GM18870 (cell line): ENCODE data around the gene ZNF394.
A peak's percentile ranks its signal among the peaks of the same experiment; 100 is the strongest.
"Not testable (repeated sequence)": the region's sequence is repeated elsewhere in the genome, so short reads cannot be mapped to it uniquely, and the experiment has no call there.

Experiments
- ATAC-seq: cut with Tn5 transposase; IDR thresholded peaks from one replicate; pipeline ENCODE4 v1.9.1; 2021; ENCODE audit warnings: moderate library complexity; ENCODE audit not compliant: unreplicated experiment

The ZNF394 gene

GRCh38 chr7:99499721-99500636, at the start of gene ZNF394:
Gene ZNF394, minus strand, starts transcription at chr7:99500281. Its CDS starts 188 bp downstream, at chr7:99500093.
- ATAC-seq = peak; percentile 43

GRCh38 chr7:99549545-99549944, 49.5 kb upstream of the ZNF394 start:
- not testable (repeated sequence) for ATAC-seq

- not testable (repeated sequence) for ATAC-seq
Observed at GRCh38 chr7:99545308-99545707, 45.2 kb upstream of the ZNF394 start.

- no peak for ATAC-seq
Observed at GRCh38 chr7:99543916-99544315, 43.8 kb upstream of the ZNF394 start.

- no peak for ATAC-seq
Observed at GRCh38 chr7:99543081-99543671, 43.1 kb upstream of the ZNF394 start.

- no peak for ATAC-seq
Observed at GRCh38 chr7:99541212-99541611, 41.1 kb upstream of the ZNF394 start.

- ATAC-seq = no peak
Observed at GRCh38 chr7:99540542-99540941, 40.5 kb upstream of the ZNF394 start.

GRCh38 chr7:99539213-99539811, 39.2 kb upstream of the ZNF394 start:
- no peak for ATAC-seq

GRCh38 chr7:99535667-99536066, 35.6 kb upstream of the ZNF394 start:
- ATAC-seq = no peak

- no peak for ATAC-seq
Observed at GRCh38 chr7:99531354-99531765, 31.3 kb upstream of the ZNF394 start.

- ATAC-seq = no peak
Observed at GRCh38 chr7:99525713-99526440, 25.8 kb upstream of the ZNF394 start.

GRCh38 chr7:99521399-99521798, 21.3 kb upstream of the ZNF394 start:
- no peak for ATAC-seq

GRCh38 chr7:99514050-99514449, 14.0 kb upstream of the ZNF394 start:
- ATAC-seq = no peak

- peak; percentile 6 for ATAC-seq
Observed at GRCh38 chr7:99505324-99505662, 5.2 kb upstream of the ZNF394 start.

GRCh38 chr7:99504603-99505323, 4.7 kb upstream of the ZNF394 start, which contains the start of gene ZKSCAN5:
Gene ZKSCAN5, plus strand, starts transcription at chr7:99504662. Its CDS starts 1,383 bp downstream, at chr7:99506045.
- peak; percentile 63 for ATAC-seq

- ATAC-seq = no peak
Observed at GRCh38 chr7:99504281-99504602, 4.2 kb upstream of the ZNF394 start.

- ATAC-seq = not testable (repeated sequence)
Observed at GRCh38 chr7:99501236-99501635, 1.2 kb upstream of the ZNF394 start.

GRCh38 chr7:99500637-99501009, 542 bp upstream of the ZNF394 start:
- ATAC-seq = no peak

- ATAC-seq = peak; percentile 12
Observed at GRCh38 chr7:99499371-99499720, 735 bp downstream of the ZNF394 start.

- ATAC-seq = no peak
Observed at GRCh38 chr7:99498546-99498944, 1.5 kb downstream of the ZNF394 start.
